Islet of Langerhans (tissue), 1 donor: ENCODE data around the gene MANEA.
A peak's percentile ranks its signal among the peaks of the same experiment; 100 is the strongest.

Experiments
- FAIRE-seq: peaks from one replicate; lab custom pipeline; 2011; peaks lifted over from hg19 to GRCh38; lab: Jason Lieb, UNC

The MANEA gene

DNA sequence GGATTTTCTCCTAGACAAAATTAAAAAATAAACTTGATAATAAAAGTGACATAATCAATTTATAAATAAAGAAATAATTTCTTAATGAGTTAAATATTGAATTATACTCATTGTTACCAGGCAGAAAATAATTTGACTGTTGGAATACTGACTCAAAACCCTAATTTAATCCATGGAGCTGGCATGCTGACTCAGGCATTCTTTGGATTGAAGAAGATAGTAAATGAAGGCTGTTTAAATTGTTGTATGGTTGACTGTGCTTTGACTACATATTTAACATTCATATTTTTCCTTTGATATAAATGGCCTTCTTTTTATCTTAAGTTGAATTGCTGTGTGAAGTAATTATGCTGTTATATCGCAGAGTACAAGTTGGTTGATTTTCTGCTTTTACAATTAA, 11.7 kb downstream of the MANEA start:
- FAIRE-seq: no peak

DNA sequence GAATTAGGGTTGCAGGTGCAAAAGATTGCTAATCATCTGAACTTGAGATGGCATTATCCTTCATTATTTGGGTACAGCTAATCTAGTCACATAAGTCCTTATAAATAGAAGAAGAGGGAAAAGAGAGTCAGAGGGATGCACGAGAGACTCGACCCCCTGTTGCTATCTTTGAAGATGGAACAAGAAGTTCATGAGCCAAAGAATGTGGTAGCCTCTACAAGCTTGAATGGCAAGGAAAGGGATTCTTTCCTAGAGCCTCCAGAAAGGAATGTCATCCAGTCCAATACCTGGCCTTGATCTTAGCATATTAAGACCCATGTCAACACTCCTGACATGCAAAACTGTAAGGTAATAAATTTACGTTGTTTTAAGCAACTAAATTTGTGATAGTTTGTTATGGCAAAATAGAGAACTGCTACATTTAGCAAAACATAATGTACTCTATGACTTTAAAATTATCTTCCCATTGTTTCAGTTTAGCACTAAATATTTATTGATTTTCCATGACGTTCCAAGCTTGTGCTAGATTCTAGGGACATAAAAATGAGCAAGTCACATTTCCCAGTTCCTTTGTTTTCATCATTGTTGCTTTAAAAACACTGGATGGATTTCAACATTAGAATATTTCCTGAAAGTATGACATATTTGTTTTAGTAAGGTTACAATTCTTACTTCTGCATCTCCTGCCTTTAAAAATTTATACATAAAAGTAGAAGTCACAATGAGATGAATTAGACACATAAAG, 12.7 kb downstream of the MANEA start:
- no peak for FAIRE-seq

DNA sequence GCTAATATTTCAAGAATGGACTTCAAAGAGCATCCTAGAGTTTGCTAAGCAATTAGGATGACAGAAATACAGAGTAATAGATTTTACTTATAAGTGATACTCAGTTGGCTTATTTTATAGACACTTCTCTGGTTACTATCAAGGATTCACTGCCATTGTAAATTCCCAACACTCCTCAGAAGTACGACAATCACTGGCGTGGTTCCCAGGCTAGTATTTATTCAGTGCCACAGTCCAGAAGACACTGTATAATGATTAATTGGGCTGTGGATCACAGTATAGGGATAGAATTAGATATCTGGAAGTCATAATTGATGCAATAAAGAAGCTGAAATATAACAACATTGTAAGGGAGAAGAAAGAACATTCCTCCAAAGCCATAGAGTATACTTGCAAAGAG, 15.7 kb downstream of the MANEA start:
- no peak for FAIRE-seq

DNA sequence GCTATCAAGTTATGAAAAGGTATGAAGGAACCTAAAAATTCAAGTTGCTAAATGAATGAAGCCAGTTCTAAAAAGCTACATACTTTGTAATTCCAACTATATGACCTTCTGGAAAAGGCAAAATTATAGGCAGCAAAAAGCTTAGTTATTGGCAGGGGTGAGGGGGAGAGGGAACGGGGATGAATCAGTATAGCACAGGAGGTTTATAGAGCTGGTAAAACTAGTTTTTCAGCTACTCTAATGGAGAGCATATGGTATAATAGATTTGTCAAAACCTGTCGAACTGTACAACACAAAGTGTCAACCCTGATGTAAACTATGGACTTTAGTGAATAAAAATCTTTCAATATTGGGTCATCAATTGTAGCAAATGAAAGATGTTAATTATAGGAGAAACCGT, 18.7 kb downstream of the MANEA start:
- no peak for FAIRE-seq

DNA sequence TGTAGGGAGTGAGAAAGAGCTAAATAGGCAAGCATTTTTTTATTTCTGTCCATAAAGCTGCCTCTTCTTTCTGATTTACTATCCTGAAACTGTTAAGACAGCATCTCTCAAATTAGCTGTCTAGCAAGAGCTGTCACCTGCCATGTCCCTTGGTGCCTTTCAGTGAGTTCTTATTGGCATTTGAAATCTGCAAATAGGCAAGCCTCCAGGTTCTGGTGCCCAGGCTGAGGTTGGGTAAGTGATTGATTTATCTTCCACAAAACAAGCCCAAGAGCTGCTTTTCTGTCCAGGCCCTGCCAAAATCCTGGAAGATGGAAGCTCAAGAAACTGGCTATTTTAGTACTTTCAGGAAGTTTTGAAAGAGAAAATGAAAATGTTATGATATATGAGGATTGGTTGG, 22.4 kb downstream of the MANEA start:
- FAIRE-seq: no peak

DNA sequence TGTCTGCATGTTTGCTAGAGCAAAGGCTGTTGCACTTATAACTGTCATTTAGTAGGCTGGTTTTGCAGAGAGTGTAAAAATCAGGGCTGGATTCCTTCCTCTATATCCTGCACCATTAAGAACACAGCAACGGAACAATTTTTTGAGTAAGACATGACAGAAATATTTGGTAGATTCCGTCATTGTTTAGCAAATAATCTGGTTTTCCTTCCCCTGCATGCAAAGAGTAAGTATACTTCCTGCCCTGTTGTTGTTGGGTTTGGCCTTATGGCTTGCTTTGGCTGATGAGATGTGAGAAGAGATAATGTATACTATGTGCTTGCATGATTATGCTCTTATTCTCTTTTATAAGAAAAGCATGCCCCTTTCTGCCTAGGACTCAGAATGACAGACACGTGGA, 23.8 kb downstream of the MANEA start:
- FAIRE-seq: peak; percentile 24

DNA sequence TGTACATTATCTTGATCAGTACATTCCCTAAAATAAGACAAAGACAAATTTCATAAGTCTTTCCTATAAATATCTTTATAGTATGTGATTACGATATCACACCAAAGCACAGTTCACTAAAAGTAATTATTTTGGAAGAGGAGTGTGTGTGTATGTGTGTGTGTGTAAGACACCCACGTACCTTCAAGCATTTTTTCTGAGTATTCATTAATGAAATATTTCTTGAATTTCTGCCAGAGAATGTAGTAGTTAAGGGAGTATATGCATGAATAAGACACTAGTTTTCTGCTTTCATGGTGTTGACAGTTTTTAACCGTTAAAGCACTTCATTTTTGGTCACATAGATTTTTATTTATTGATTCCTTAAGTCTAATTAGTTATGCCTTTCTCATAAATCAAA, 36.8 kb downstream of the MANEA start:
- FAIRE-seq: no peak

DNA sequence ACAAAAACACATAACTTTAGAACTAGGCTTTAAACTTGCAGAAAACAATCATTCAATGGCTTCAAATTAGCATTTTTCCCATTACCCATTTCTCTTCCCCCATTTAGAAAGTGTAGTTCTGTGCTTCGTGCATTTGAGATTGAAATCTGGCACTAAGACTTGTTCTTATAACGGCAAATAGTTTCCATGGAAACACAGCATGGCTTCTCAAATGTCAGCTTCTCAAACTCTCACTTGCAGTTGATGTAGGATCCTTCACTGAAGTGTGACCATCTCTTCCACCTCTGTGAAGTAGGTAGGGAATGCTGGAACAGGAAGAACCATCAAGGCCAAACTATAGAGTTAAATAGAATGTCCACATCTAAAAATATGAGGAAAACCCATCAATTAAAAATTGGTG, 52.2 kb downstream of the MANEA start:
- no peak for FAIRE-seq

DNA sequence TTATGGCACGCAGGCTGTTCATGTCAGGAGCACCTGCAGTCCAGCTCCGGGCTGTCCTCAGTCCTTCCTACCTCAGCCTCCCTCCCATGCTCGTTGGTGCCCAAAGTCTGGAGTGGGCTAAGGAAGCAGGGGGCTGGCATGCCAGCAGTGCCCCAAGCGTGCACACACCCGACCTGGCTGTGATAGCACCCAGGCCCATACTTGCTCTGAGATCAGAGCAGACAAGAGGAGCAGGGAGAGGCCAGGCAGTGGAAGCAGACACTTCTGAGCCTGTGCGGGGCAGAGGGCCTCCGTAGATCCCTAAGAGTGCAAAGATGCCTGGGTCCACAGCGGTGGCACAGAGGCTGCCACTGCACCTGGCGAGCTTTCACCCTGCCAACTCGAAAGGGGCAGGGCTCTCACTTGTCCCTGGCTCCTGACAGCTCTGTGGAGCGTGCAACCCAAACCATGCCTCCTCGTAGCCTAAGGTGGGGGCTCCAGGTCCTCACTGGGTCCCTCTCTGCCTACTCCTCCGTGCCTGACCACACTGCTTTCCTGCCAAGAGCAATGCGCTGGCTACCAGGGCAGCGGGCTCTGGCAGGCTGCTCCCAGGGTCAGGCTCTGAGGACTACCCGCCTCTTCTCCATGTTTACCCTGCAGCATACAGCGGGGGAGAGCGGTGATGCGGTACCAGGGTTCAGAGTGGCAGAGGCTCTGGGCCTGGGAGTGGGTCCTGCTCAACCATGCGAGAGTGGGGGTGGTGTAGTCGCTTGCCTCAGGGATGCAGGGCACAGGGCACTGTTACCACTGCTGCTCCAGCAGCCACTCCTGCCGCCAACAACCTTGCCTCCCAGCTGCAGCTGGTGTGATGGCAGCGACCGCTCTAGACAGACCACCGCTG, 59.5 kb downstream of the MANEA start:
- no peak for FAIRE-seq

DNA sequence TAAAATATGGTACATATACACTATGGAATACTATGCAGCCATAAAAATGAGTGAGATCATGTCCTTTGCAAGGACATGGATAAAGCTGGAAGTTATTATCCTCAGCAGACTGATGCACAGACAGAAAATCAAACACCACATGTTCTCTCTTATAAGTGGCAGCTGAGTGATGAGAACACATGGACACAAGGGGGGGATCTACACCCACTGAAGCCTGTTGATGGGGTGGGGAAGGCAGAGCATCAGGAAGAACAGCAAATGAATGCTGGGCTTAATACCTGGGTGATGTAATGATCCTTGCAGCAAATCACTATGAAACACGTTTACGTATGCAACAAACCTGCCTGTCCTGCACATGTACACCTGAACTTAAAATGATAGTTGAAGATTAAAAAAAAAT, 71.3 kb downstream of the MANEA start:
- FAIRE-seq: no peak

DNA sequence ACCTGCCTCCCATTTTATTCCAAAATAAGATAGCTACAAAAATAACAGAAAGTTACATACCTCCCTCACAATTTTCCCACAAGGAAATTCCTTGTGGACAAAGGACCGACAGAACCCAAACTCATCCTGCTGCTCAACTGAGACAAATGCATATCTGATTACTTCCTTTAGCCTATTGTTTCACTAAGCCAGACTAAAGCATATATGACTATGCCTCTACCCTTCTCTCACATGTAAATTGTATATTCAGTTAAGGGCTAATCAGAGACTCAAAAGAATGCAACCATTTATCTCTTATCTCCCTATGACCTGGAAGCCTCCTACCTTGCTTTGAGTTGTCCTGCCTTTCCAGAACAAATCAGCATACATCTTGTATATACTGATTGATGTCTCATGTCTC, 72.1 kb downstream of the MANEA start:
- no peak for FAIRE-seq

DNA sequence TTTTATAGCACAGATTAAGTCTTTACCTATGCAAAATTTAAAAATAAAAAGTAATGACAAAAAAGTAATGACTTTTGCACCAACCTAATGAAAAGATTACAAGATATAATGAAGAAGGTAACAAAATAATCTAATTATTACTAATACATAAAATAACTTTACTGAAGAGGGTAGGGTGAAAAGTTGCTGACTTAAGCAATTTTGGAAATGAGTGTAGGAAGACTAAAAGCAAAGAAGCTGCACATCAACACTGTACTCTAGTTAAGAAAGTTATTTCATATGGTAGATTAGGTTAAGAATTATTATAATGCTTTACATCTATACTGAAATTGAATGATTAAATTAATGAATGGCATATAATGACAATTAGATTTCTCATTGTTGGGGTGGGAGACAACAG, 76.8 kb downstream of the MANEA start:
- no peak for FAIRE-seq

DNA sequence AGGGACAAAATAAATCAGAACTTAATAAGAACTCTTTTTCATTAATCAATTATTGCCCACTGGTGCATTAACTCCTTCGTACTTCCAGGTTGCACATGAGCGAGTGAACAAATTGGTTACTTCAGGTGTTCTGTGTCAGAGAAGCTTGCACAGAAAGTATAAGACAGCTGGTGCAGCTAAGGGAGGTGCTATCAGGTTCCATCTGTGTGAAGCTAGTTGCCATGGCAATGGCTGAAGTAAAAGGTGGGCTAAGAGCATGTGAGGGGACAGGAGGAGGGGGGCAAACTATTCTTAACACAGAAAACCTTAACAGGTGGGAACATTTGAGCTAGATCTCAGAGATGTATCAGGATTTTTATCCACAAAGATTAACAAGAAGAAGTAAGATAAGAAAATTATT, 81.6 kb downstream of the MANEA start:
- FAIRE-seq: no peak
